Karpas-422 (cell line): ENCODE data around the gene SUPT5H. TPM values are rescaled to one million over a fixed set of nuclear protein-coding genes. Genes with fewer than 3 reads are reported as not detected.
"Not testable (repeated sequence)": the region's sequence is repeated elsewhere in the genome, so short reads cannot be mapped to it uniquely, and the experiment has no call there.

ENCODE experiments used
- DNase-seq: peaks from one replicate; pipeline ENCODE4 v3.0.0-alpha.2; 2015
- H2AFZ ChIP-seq: fragments of 200-600 bp; sonication (generic); 2 replicates; pipeline ENCODE4 v1.6.1; 2014; ENCODE audit warnings: antibody characterized with exemption, low read length, mixed read lengths
- H3K27ac ChIP-seq: fragments of 200-600 bp; sonication (generic); 2 replicates; pipeline ENCODE4 v1.5.1; 2014; ENCODE audit warnings: mild to moderate bottlenecking, low read length, moderate library complexity
- H3K27me3 ChIP-seq: fragments of 200-600 bp; sonication (generic); 2 replicates; pipeline ENCODE4 v1.6.1; 2014; ENCODE audit warnings: low read length, mixed read lengths
- H3K36me3 ChIP-seq: fragments of 200-600 bp; sonication (generic); 2 replicates; pipeline ENCODE4 v1.6.1; 2014; ENCODE audit warnings: low read length, mixed read lengths; ENCODE audit not compliant: insufficient read depth
- H3K4me1 ChIP-seq: fragments of 200-600 bp; sonication (generic); 2 replicates; pipeline ENCODE4 v1.6.1; 2014; ENCODE audit warnings: mild to moderate bottlenecking, low read length, mixed read lengths
- H3K4me2 ChIP-seq: fragments of 200-600 bp; sonication (generic); 2 replicates; pipeline ENCODE4 v1.6.1; 2014; ENCODE audit warnings: low read length, low read depth, mild to moderate bottlenecking; ENCODE audit not compliant: poor library complexity, severe bottlenecking
- H3K4me3 ChIP-seq: fragments of 200-600 bp; sonication (generic); 2 replicates; pipeline ENCODE4 v1.5.1; 2014; ENCODE audit warnings: mild to moderate bottlenecking, antibody characterized with exemption, low read length, mixed read lengths
- H3K79me2 ChIP-seq: fragments of 200-600 bp; sonication (generic); 2 replicates; pipeline ENCODE4 v1.6.1; 2014; ENCODE audit warnings: mild to moderate bottlenecking, low read length, mixed read lengths
- H3K9ac ChIP-seq: fragments of 200-600 bp; sonication (generic); 2 replicates; pipeline ENCODE4 v1.6.0; 2014; ENCODE audit warnings: low read length
- H3K9me2 ChIP-seq: fragments of 200-600 bp; sonication (generic), shearing (Covaris generic); replicated peaks from 2 replicates; pipeline ENCODE4 v1.6.0; 2014; ENCODE audit warnings: mild to moderate bottlenecking, low read length, moderate library complexity; ENCODE audit not compliant: insufficient read depth
- H3K9me3 ChIP-seq: fragments of 300-700, 200-600 bp; sonication (generic); 2 replicates; pipeline ENCODE4 v1.6.1; 2014; ENCODE audit warnings: low read length, mixed read lengths
- H4K20me1 ChIP-seq: fragments of 200-600 bp; sonication (generic); 2 replicates; pipeline ENCODE4 v1.6.1; 2014; ENCODE audit warnings: mild to moderate bottlenecking, antibody characterized with exemption, low read length, low read depth; ENCODE audit not compliant: insufficient read depth
- total RNA-seq: library from RNA; depleted of rRNA; stranded (reverse); fragments of >200 nt; shearing (Covaris generic); gene quantifications from 2 replicates; pipeline ENCODE4 v1.2.3, GENCODE V29; 2014; ENCODE audit warnings: low replicate concordance

The SUPT5H gene
- total RNA-seq, 1 experiment from 2014 or later: 55.3 TPM

DNA sequence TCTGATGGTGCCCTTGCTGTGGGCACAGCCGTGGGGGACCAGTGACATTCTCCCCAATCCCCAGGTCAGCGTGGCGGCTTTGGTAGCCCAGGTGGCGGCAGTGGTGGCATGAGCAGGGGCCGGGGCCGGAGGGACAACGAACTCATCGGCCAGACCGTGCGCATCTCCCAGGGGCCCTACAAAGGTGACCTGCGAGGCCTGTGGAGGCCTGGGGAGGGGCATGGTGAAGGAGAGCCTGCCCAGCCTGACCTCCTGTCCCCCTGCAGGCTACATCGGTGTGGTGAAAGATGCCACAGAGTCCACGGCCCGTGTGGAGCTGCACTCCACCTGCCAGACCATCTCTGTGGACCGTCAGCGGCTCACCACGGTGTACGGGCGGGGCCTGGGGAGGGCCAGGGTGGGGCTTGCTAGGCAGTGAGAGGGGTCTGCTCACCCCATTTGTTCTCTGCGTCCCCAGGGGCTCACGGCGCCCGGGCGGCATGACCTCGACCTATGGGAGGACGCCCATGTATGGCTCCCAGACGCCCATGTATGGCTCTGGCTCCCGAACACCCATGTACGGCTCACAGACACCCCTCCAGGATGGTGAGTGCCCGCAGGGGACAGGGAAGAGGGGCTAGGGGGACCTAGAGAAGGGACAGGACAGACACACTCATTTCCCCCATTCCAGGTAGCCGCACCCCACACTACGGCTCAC is 27.5 kb downstream of the SUPT5H start:
- no peak for DNase-seq
- peaks cover 34% of the 10 kb centered on the region for H3K36me3 ChIP-seq
- H3K27ac ChIP-seq: no peak overlapping the region
- H3K4me3 ChIP-seq: no peak overlapping the region
- 0 out of 2 replicates have a peak, but pooled peaks cover 2% of the 10 kb centered on the region for H4K20me1 ChIP-seq
- no peaks in the 10 kb centered on the region for H3K4me1 ChIP-seq
- H3K9ac ChIP-seq: no peak overlapping the region
- H3K79me2 ChIP-seq: no peaks in the 10 kb centered on the region
- no peaks in the 10 kb centered on the region for H3K9me3 ChIP-seq
- H2AFZ ChIP-seq: no peak overlapping the region
- no peak overlapping the region for H3K4me2 ChIP-seq
- no peaks in the 10 kb centered on the region for H3K9me2 ChIP-seq
- no peaks in the 10 kb centered on the region for H3K27me3 ChIP-seq

DNA sequence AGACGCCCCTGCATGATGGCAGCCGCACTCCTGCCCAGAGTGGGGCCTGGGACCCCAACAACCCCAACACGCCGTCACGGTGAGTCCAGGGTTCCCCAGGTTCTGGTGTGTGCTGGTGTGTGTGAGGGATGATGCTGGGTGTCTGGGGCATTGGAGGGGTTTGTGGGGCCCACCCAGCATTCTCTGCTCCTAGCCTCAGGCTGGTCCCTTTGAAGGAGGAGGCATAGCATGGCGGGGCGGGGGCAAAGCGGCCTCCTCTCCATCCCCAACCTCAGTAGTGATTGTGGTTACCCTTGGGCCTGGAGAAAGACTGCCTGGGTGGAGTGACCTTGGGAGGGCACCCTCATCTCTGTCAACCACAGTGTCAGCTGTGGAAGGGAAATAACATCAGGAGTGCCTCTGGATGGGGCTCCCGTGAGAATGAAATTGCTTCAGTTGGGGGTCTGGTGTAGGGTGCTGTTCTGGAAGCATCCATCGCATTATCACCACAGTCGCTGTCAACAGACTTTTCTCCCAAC is 28.1 kb downstream of the SUPT5H start:
- Histone ChIP-seq H3K4me3 (no peak overlapping the region), H3K36me3 (peaks cover 34% of the 10 kb centered on the region), H2AFZ (no peak overlapping the region), H3K9me3 (no peaks in the 10 kb centered on the region), H3K27ac (no peak overlapping the region), H3K9ac (no peak overlapping the region), H3K4me1 (no peaks in the 10 kb centered on the region), H3K4me2 (no peak overlapping the region), H4K20me1 (0 out of 2 replicates have a peak, but pooled peaks cover 2% of the 10 kb centered on the region), H3K27me3 (no peaks in the 10 kb centered on the region), H3K9me2 (no peaks in the 10 kb centered on the region), H3K79me2 (no peaks in the 10 kb centered on the region)
- DNase-seq: no peak

DNA sequence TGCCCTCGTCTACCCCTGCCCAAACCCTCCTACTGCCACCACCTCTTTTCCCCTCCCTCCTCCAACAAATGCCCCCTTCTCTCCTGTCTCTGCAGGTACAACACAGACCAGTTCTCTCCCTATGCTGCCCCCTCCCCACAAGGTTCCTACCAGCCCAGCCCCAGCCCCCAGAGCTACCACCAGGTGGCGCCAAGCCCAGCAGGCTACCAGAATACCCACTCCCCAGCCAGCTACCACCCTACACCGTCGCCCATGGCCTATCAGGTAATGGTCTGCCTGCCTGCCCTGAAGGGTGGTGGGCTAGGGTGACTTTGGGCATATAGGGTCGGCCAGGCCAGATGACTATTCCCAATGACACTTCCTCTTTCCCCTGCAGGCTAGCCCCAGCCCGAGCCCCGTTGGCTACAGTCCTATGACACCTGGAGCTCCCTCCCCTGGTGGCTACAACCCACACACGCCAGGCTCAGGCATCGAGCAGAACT is 28.8 kb downstream of the SUPT5H start:
- H3K36me3 ChIP-seq: peaks cover 29% of the 10 kb centered on the region
- no peak overlapping the region for H3K4me2 ChIP-seq
- no peaks in the 10 kb centered on the region for H3K4me1 ChIP-seq

GRCh38 chr19:39475748-39476147 is 30.4 kb downstream of the SUPT5H start:
- Histone ChIP-seq H4K20me1 (no peaks in the 10 kb centered on the region), H3K79me2 (peaks cover under 1% of the 10 kb centered on the region), H3K9ac (no peak overlapping the region), H3K4me3 (no peak overlapping the region), H3K9me3 (no peaks in the 10 kb centered on the region), H3K27ac (no peak overlapping the region), H3K4me2 (no peak overlapping the region), H3K4me1 (peaks cover 12% of the 10 kb centered on the region), H2AFZ (no peak overlapping the region), H3K9me2 (no peaks in the 10 kb centered on the region), H3K36me3 (peaks cover 24% of the 10 kb centered on the region), H3K27me3 (no peaks in the 10 kb centered on the region)
- no peak for DNase-seq

More for the DNA sequence above, 28.8 kb downstream of the SUPT5H start:
- Histone ChIP-seq H3K9me3 (no peaks in the 10 kb centered on the region), H2AFZ (no peak overlapping the region), H3K27me3 (no peaks in the 10 kb centered on the region), H4K20me1 (no peaks in the 10 kb centered on the region), H3K9me2 (no peaks in the 10 kb centered on the region), H3K4me3 (no peak overlapping the region), H3K79me2 (no peaks in the 10 kb centered on the region), H3K27ac (no peak overlapping the region), H3K9ac (no peak overlapping the region)
- peak; percentile 83 for DNase-seq

- not testable (repeated sequence) for H3K27me3 ChIP-seq
These were observed 34.0 kb downstream of the SUPT5H start for GRCh38 chr19:39479319-39479801.

GRCh38 chr19:39479916-39480315 is 34.5 kb downstream of the SUPT5H start:
- H3K79me2 ChIP-seq: peaks cover 27% of the 10 kb centered on the region
- peaks cover 20% of the 10 kb centered on the region for H3K4me1 ChIP-seq
- no peaks in the 10 kb centered on the region; the same call in 1 of the 2 replicates for H4K20me1 ChIP-seq
- no peaks in the 10 kb centered on the region for H3K27me3 ChIP-seq
- H3K9me2 ChIP-seq: no peaks in the 10 kb centered on the region
- peaks cover 26% of the 10 kb centered on the region for H3K36me3 ChIP-seq
- H3K4me2 ChIP-seq: peak overlapping the region; percentile 91
- H3K9ac ChIP-seq: peak overlapping the region; percentile 85
- peak overlapping the region; percentile 77 for H3K27ac ChIP-seq
- H3K4me3 ChIP-seq: peak overlapping the region; percentile 93
- H2AFZ ChIP-seq: peak overlapping the region; percentile 73; the same call in 1 of the 2 replicates
- no peaks in the 10 kb centered on the region for H3K9me3 ChIP-seq
- DNase-seq: no peak

More at GRCh38 chr19:39479319-39479801, 34.0 kb downstream of the SUPT5H start:
- not testable (repeated sequence) for H3K4me3 ChIP-seq, H3K4me2 ChIP-seq, H3K9me2 ChIP-seq, DNase-seq, H2AFZ ChIP-seq, H4K20me1 ChIP-seq, H3K9ac ChIP-seq, H3K9me3 ChIP-seq
- peaks cover 20% of the 10 kb centered on the region for H3K4me1 ChIP-seq
- H3K36me3 ChIP-seq: peaks cover 31% of the 10 kb centered on the region
- H3K27ac ChIP-seq: peak overlapping the region; percentile 77
- peaks cover 27% of the 10 kb centered on the region for H3K79me2 ChIP-seq

GRCh38 chr19:39480337-39481228 is 35.2 kb downstream of the SUPT5H start, which contains the start of gene TIMM50:
Gene TIMM50, plus strand, starts transcription at chr19:39480838. Its CDS starts 16 bp downstream, at chr19:39480854.
- H3K27ac ChIP-seq: peak within 1 kb of the TSS; percentile 77
- H3K9ac ChIP-seq: peak within 1 kb of the TSS; percentile 85
- DNase-seq: peak; percentile 99
- H3K36me3 ChIP-seq: peaks cover 24% of the 10 kb centered on the region
- peak within 1 kb of the TSS; percentile 73; the same call in 1 of the 2 replicates for H2AFZ ChIP-seq
- H3K4me3 ChIP-seq: peak within 1 kb of the TSS; percentile 93
- peaks cover 27% of the 10 kb centered on the region for H3K79me2 ChIP-seq
- no peaks in the 10 kb centered on the region for H3K9me3 ChIP-seq
- no peaks in the 10 kb centered on the region; the same call in 1 of the 2 replicates for H4K20me1 ChIP-seq
- no peaks in the 10 kb centered on the region for H3K9me2 ChIP-seq
- peak within 1 kb of the TSS; percentile 91 for H3K4me2 ChIP-seq
- H3K27me3 ChIP-seq: no peaks in the 10 kb centered on the region
- H3K4me1 ChIP-seq: peaks cover 20% of the 10 kb centered on the region
